HepG2 (cell line): Measurements from ENCODE around the gene ALX4. TPM values are rescaled to one million over a fixed set of nuclear protein-coding genes. Genes with fewer than 3 reads are reported as not detected.

Experiments
- ATAC-seq: fragments of 200-7000 bp; cut with Tn5 transposase; 3 replicates; pipeline ENCODE4 v1.9.1; 2020; ENCODE audit warnings: mild to moderate bottlenecking, moderate library complexity
- BruUV-seq: library from RNA; stranded (reverse); fragments of 400-500 nt; replicated peaks from 2 replicates; lab custom pipeline; 2021; lab: Mats Ljungman, UMichigan
- CTCF ChIA-PET: fragments of 300-600 bp; formaldehyde crosslinking; extraction: SDS; loops from one replicate; lab custom pipeline; 2021; ENCODE audit warnings: low total read pairs, inconsistent platforms, low intra/inter-chr PET ratio; lab: Yijun Ruan, JAX
- POLR2A ChIA-PET: fragments of 350-600 bp; sonication (Branson Sonifier 250); formaldehyde crosslinking; loops from one replicate; lab custom pipeline; 2020; ENCODE audit warnings: antibody characterized with exemption, inconsistent platforms; lab: Yijun Ruan, JAX
- DNase-seq: peaks from one replicate; pipeline ENCODE4 v3.0.0-alpha.2; 2015; ENCODE audit warnings: low spot score
- FAIRE-seq: peaks from 3 replicates; lab custom pipeline; 2011; peaks lifted over from hg19 to GRCh38; lab: Jason Lieb, UNC
- H2AFZ ChIP-seq: one replicate; pipeline ENCODE4 v1.6.1; 2011; ENCODE audit warnings: low read length, inconsistent platforms
- H3K27ac ChIP-seq: fragments of 300-600 bp; 3 replicates; pipeline ENCODE4 v1.8.0; 2011; ENCODE audit warnings: mixed run types, mild to moderate bottlenecking, mixed read lengths, low read length, inconsistent platforms; ENCODE audit not compliant: insufficient read depth; ENCODE audit errors: extremely low read length
- H3K27me3 ChIP-seq, 2 experiments: fragments of 200-600 bp in 1 of 2; 2 replicates in 1 of 2; 3 replicates in 1 of 2; pipeline versions ENCODE4 v1.6.0 to v1.8.0; 2011; ENCODE audit warnings: low read length in 2 of 2, mild to moderate bottlenecking in 2 of 2, moderate library complexity in 2 of 2, inconsistent platforms in 1 of 2; ENCODE audit not compliant: insufficient read depth in 2 of 2, control insufficient read depth in 1 of 2
- H3K36me3 ChIP-seq, 2 experiments: fragments of 200-600 bp in 1 of 2; replicated peaks in 1 of 2; 2 replicates in 1 of 2; 3 replicates in 1 of 2; pipeline versions ENCODE4 v1.5.1 to v1.8.0; 2011; ENCODE audit warnings: low read length in 2 of 2, inconsistent platforms in 1 of 2; ENCODE audit not compliant: insufficient read depth in 2 of 2, control insufficient read depth in 1 of 2
- H3K4me1 ChIP-seq: 2 replicates; pipeline ENCODE4 v1.5.1; 2012; ENCODE audit warnings: low read length, inconsistent platforms; ENCODE audit not compliant: insufficient read depth
- H3K4me2 ChIP-seq: 2 replicates; pipeline ENCODE4 v1.6.0; 2011; ENCODE audit warnings: low read depth, low read length, inconsistent platforms
- H3K4me3 ChIP-seq, 3 experiments: fragments of 200-600 bp in 1 of 3; sonication (generic), shearing (Covaris generic) in 1 of 3; replicated peaks in 1 of 3; 2 replicates each; pipeline ENCODE4 v1.5.1; 2011 to 2016; ENCODE audit warnings: low read length in 3 of 3, inconsistent platforms in 2 of 3, low read depth in 2 of 3, mild to moderate bottlenecking in 2 of 3, control low read depth in 1 of 3, mixed read lengths in 1 of 3; ENCODE audit not compliant: insufficient read depth in 1 of 3
- H3K79me2 ChIP-seq: one replicate; pipeline ENCODE4 v1.6.1; 2011; ENCODE audit warnings: low read length, inconsistent platforms; ENCODE audit not compliant: insufficient read depth
- H3K9ac ChIP-seq: 2 replicates; pipeline ENCODE4 v1.6.0; 2011; ENCODE audit warnings: mild to moderate bottlenecking, low read depth, low read length, inconsistent platforms; ENCODE audit not compliant: insufficient read depth
- H3K9me3 ChIP-seq: 2 replicates; pipeline ENCODE4 v1.5.1; 2012; ENCODE audit warnings: mild to moderate bottlenecking, low read length
- H4K20me1 ChIP-seq: 2 replicates; pipeline ENCODE4 v1.6.0; 2011; ENCODE audit warnings: inconsistent platforms, mild to moderate bottlenecking, low read length, moderate library complexity; ENCODE audit not compliant: insufficient read depth
- BCLAF1 ChIP-seq: fragments of 450-650 bp; IDR thresholded peaks from 2 replicates; pipeline ENCODE4 v1.6.1; 2017; ENCODE audit warnings: mild to moderate bottlenecking
- CHD4 ChIP-seq: fragments of 200-600 bp; sonication (generic); IDR thresholded peaks from 2 replicates; pipeline ENCODE4 v1.7.0; 2017; ENCODE audit warnings: mild to moderate bottlenecking, low read length, borderline replicate concordance
- DNMT1 ChIP-seq: sonication (generic); formaldehyde crosslinking; IDR thresholded peaks from 2 replicates; pipeline ENCODE4 v1.5.1; 2020; ENCODE audit warnings: mild to moderate bottlenecking, missing genetic modification reagents
- GZF1 ChIP-seq: sonication (generic); formaldehyde crosslinking; IDR thresholded peaks from 2 replicates; pipeline ENCODE4 v1.5.1; 2020; ENCODE audit warnings: mild to moderate bottlenecking, missing genetic modification reagents
- ISX ChIP-seq: sonication (generic); formaldehyde crosslinking; conservative IDR thresholded peaks from 2 replicates; pipeline ENCODE4 v1.5.0; 2020; ENCODE audit warnings: missing genetic modification reagents
- JARID2 ChIP-seq: sonication (generic); formaldehyde crosslinking; IDR thresholded peaks from 2 replicates; pipeline ENCODE4 v1.8.1; 2023; ENCODE audit warnings: missing genetic modification reagents, inconsistent platforms; ENCODE audit not compliant: insufficient replicate concordance
- KDM5B ChIP-seq: sonication (generic); formaldehyde crosslinking; IDR thresholded peaks from 2 replicates; pipeline ENCODE4 v1.4.0; 2020; ENCODE audit warnings: missing genetic modification reagents, mild to moderate bottlenecking, borderline replicate concordance
- KLF11 ChIP-seq: IDR thresholded peaks from 2 replicates; pipeline ENCODE4 v1.6.1; 2016; ENCODE audit warnings: missing compliant biosample characterization
- KLF13 ChIP-seq: sonication (generic); formaldehyde crosslinking; IDR thresholded peaks from 2 replicates; pipeline ENCODE4 v1.4.0; 2020; ENCODE audit warnings: mild to moderate bottlenecking, missing genetic modification reagents
- PAX8 ChIP-seq: sonication (generic); formaldehyde crosslinking; IDR thresholded peaks from 2 replicates; pipeline ENCODE4 v1.8.0; 2022; ENCODE audit warnings: mild to moderate bottlenecking, missing genetic modification reagents, borderline replicate concordance
- SOX5 ChIP-seq: IDR thresholded peaks from 2 replicates; pipeline ENCODE4 v1.6.1; 2016; ENCODE audit warnings: borderline replicate concordance
- SRY ChIP-seq: sonication (generic); formaldehyde crosslinking; IDR thresholded peaks from 2 replicates; pipeline ENCODE4 v1.8.0; 2022; ENCODE audit warnings: mild to moderate bottlenecking, missing genetic modification reagents
- TGIF2 ChIP-seq: IDR thresholded peaks from 2 replicates; pipeline ENCODE4 v1.6.1; 2016; ENCODE audit warnings: control low read depth, missing compliant biosample characterization
- ZBTB43 ChIP-seq: sonication (generic); formaldehyde crosslinking; conservative IDR thresholded peaks from 2 replicates; pipeline ENCODE4 v1.4.0; 2020; ENCODE audit warnings: missing genetic modification reagents
- ZKSCAN1 ChIP-seq: fragments of 150-350 bp; IDR thresholded peaks from 2 replicates; pipeline ENCODE4 v1.6.1; 2014; ENCODE audit warnings: low read length
- ZNF776 ChIP-seq: sonication (generic); formaldehyde crosslinking; IDR thresholded peaks from 2 replicates; pipeline ENCODE4 v1.4.0; 2020; ENCODE audit warnings: mild to moderate bottlenecking, missing genetic modification reagents
- WGBS: methylation state at CpG from one replicate; pipeline ENCODE4 v1.1.6; 2017; ENCODE audit warnings: low lambda C conversion rate; 5-methylcytosine and 5-hydroxymethylcytosine counted together
- in situ Hi-C: cut with HindIII; loops from 2 replicates; pipeline ENCODE4 v1.10.0; 2017; ENCODE audit warnings: low pct_unique_long_range_greater_than_20kb; ENCODE audit not compliant: extremely low pct_ligation_motif_present
- intact Hi-C: fragments of 100-400 bp; cut with micrococcal nuclease; formaldehyde crosslinking; loops from one replicate; pipeline ENCODE4 v1.10.0; 2022; ENCODE audit not compliant: unreplicated experiment
- polyA plus RNA-seq, 8 experiments: library from polyadenylated mRNA; depleted of rRNA in 3 of 8; stranded (reverse) in 7 of 8; unstranded in 1 of 8; fragments of >200 nt; fragmentation: Illumina TruSeq in 4 of 8; extraction: Trizol in 4 of 8; gene quantifications; 2 replicates each; pipeline versions ENCODE4 v1.2.1 to v1.2.3, GENCODE V29; 2011 to 2016; ENCODE audit warnings: low read depth in 4 of 8, missing spikeins in 1 of 8, mixed read lengths in 1 of 8; ENCODE audit not compliant: insufficient read depth in 1 of 8
- total RNA-seq, 5 experiments: library from RNA; depleted of rRNA; stranded (reverse); fragments of >200 nt; fragmentation: Illumina TruSeq; extraction: Trizol; gene quantifications; 2 replicates each; pipeline ENCODE4 v1.2.3, GENCODE V29; 2016; ENCODE audit warnings: low read depth in 1 of 5

Gene ALX4
- total and polyA plus RNA-seq, 2 of the 13 experiments (the other 11 are each of a cell fraction or from before 2014, with no cell fraction given), result not detected

- FAIRE-seq (no peak), ATAC-seq (no peak), DNase-seq (no peak)
- in situ Hi-C loops (no loop called here), intact Hi-C loops (no loop called here)
- H3K79me2 ChIP-seq, result no peaks in the 10 kb centered on the region
- H3K9me3 ChIP-seq, result no peaks in the 10 kb centered on the region
- no peak overlapping the region for H3K4me2 ChIP-seq
- no peak overlapping the region for H3K4me3 ChIP-seq
- no peaks in the 10 kb centered on the region for H3K36me3 ChIP-seq
- no TSS peak for BruUV-seq
- no peak overlapping the region for H2AFZ ChIP-seq
- ChIA-PET CTCF (no interaction called here), POLR2A (no interaction called here)
- H3K27me3 ChIP-seq, result peaks cover 1 to 4% of the 10 kb centered on the region in 2 experiments; a peak in 3 of 5 replicates
- peaks cover 20% of the 10 kb centered on the region for H3K4me1 ChIP-seq
- H3K27ac ChIP-seq, result no peak overlapping the region
- WGBS, result 67% methylated on average over 5 of the region's 8 CpGs
- TF ChIP-seq SRY (CRISPR knock-in tag) (no peak), SOX5 (CRISPR knock-in tag) (no peak), ZNF776 (CRISPR knock-in tag) (no peak), ZKSCAN1 (no peak), GZF1 (no peak), ZBTB43 (CRISPR knock-in tag) (no peak)
- H4K20me1 ChIP-seq, result no peaks in the 10 kb centered on the region
- no peak overlapping the region for H3K9ac ChIP-seq
Measured at GRCh38 chr11:44264438-44264749, 45.5 kb downstream of the ALX4 start.

- intact Hi-C loops, result no loop called here
- Histone ChIP-seq H3K4me2 (no peak overlapping the region), H3K9ac (no peak overlapping the region), H3K27me3 (peaks cover 1 to 4% of the 10 kb centered on the region in 2 experiments; a peak in 3 of 5 replicates), H3K27ac (no peak overlapping the region), H3K4me3 (no peak overlapping the region), H2AFZ (no peak overlapping the region), H3K36me3 (no peaks in the 10 kb centered on the region), H3K4me1 (peaks cover 20% of the 10 kb centered on the region), H3K79me2 (no peaks in the 10 kb centered on the region), H3K9me3 (no peaks in the 10 kb centered on the region), H4K20me1 (no peaks in the 10 kb centered on the region)
- 49% methylated on average over 11 of the region's 20 CpGs for WGBS
- CTCF ChIA-PET, result no interaction called here
- FAIRE-seq (no peak), ATAC-seq (no peak), DNase-seq (no peak)
- no TSS peak for BruUV-seq
- in situ Hi-C loops, result no loop called here
- POLR2A ChIA-PET, result no interaction called here
- TF ChIP-seq KDM5B (CRISPR knock-in tag) (no peak), KLF11 (no peak), BCLAF1 (no peak), CHD4 (no peak), TGIF2 (CRISPR knock-in tag) (no peak), PAX8 (CRISPR knock-in tag) (no peak), DNMT1 (CRISPR knock-in tag) (no peak), JARID2 (CRISPR knock-in tag) (no peak), KLF13 (no peak), ISX (CRISPR knock-in tag) (no peak)
Measured at GRCh38 chr11:44263738-44264437, 46.1 kb downstream of the ALX4 start.
